ENCODE results near the gene PDGFRB. TPM values are rescaled to one million over a fixed set of nuclear protein-coding genes. Genes with fewer than 3 reads are reported as not detected.

PDGFRB gene
- polyA plus RNA-seq, 3 donors = 118 to 152 (median 152) TPM

GRCh38 chr5:150139334-150139733 lies 16.3 kb downstream of the PDGFRB start:
- no peak for DNase-seq (ENCODE audit: extremely low read depth in 1 of 11, low read depth in 9 of 11, low spot score in 4 of 11)

- DNase-seq (ENCODE audit: extremely low read depth in 1 of 11, low read depth in 9 of 11, low spot score in 4 of 11) = peak in 9 of 11 donors; percentile 74 to 94 (median 83)
Measured at GRCh38 chr5:150138551-150139265, 16.9 kb downstream of the PDGFRB start.

GRCh38 chr5:150137997-150138396 lies 17.6 kb downstream of the PDGFRB start:
- no peak for DNase-seq (ENCODE audit: extremely low read depth in 1 of 11, low read depth in 9 of 11, low spot score in 4 of 11)

- DNase-seq (ENCODE audit: extremely low read depth in 1 of 11, low read depth in 9 of 11, low spot score in 4 of 11) = no peak
Measured at GRCh38 chr5:150137168-150137957, 18.3 kb downstream of the PDGFRB start.

- DNase-seq (ENCODE audit: extremely low read depth in 1 of 11, low read depth in 9 of 11, low spot score in 4 of 11) = no peak
Measured at GRCh38 chr5:150136305-150137167, 19.1 kb downstream of the PDGFRB start.

- no peak for DNase-seq (ENCODE audit: extremely low read depth in 1 of 11, low read depth in 9 of 11, low spot score in 4 of 11)
Measured at GRCh38 chr5:150135557-150136304, 19.9 kb downstream of the PDGFRB start.

GRCh38 chr5:150134198-150134588 lies 21.5 kb downstream of the PDGFRB start:
- no peak for DNase-seq (ENCODE audit: extremely low read depth in 1 of 11, low read depth in 9 of 11, low spot score in 4 of 11)

- no peak for DNase-seq (ENCODE audit: extremely low read depth in 1 of 11, low read depth in 9 of 11, low spot score in 4 of 11)
Measured at GRCh38 chr5:150133581-150134197, 22.0 kb downstream of the PDGFRB start.

GRCh38 chr5:150132740-150133139 lies 22.9 kb downstream of the PDGFRB start:
- no peak for DNase-seq (ENCODE audit: extremely low read depth in 1 of 11, low read depth in 9 of 11, low spot score in 4 of 11)

- no peak for DNase-seq (ENCODE audit: extremely low read depth in 1 of 11, low read depth in 9 of 11, low spot score in 4 of 11)
Measured at GRCh38 chr5:150131978-150132694, 23.5 kb downstream of the PDGFRB start.

- DNase-seq (ENCODE audit: extremely low read depth in 1 of 11, low read depth in 9 of 11, low spot score in 4 of 11) = no peak
Measured at GRCh38 chr5:150131461-150131860, 24.2 kb downstream of the PDGFRB start.

- DNase-seq (ENCODE audit: extremely low read depth in 1 of 11, low read depth in 9 of 11, low spot score in 4 of 11) = no peak
Measured at GRCh38 chr5:150130493-150130922, 25.1 kb downstream of the PDGFRB start.

- DNase-seq (ENCODE audit: extremely low read depth in 1 of 11, low read depth in 9 of 11, low spot score in 4 of 11) = peak in 1 of 11 donors; percentile 54
Measured at GRCh38 chr5:150129813-150130492, 25.7 kb downstream of the PDGFRB start.

- no peak for DNase-seq (ENCODE audit: extremely low read depth in 1 of 11, low read depth in 9 of 11, low spot score in 4 of 11)
Measured at GRCh38 chr5:150129454-150129812, 26.2 kb downstream of the PDGFRB start.

GRCh38 chr5:150126921-150127265 lies 28.8 kb downstream of the PDGFRB start:
- no peak for DNase-seq (ENCODE audit: extremely low read depth in 1 of 11, low read depth in 9 of 11, low spot score in 4 of 11)

- no peak for DNase-seq (ENCODE audit: extremely low read depth in 1 of 11, low read depth in 9 of 11, low spot score in 4 of 11)
Measured at GRCh38 chr5:150126199-150126920, 29.3 kb downstream of the PDGFRB start.

GRCh38 chr5:150125334-150125733 lies 30.3 kb downstream of the PDGFRB start:
- DNase-seq (ENCODE audit: extremely low read depth in 1 of 11, low read depth in 9 of 11, low spot score in 4 of 11) = no peak

All from renal cortex interstitium (tissue), 11 donors.